Natural killer cell (primary cell): Measurements from ENCODE around the gene DNAH12. TPM values are rescaled to one million over a fixed set of nuclear protein-coding genes. Genes with fewer than 3 reads are reported as not detected.

Source experiments
- ATAC-seq, 3 donors: fragments of 150-1000 bp in 2 of 3; fragments of 200-7000 bp in 1 of 3; cut with Tn5 transposase; 1 replicate in 1 of 3; 2 replicates in 2 of 3; pipeline ENCODE4 v1.10.0; 2021; ENCODE audit warnings: mild to moderate bottlenecking in 2 of 3, moderate library complexity in 2 of 3
- DNase-seq, 2 donors: peaks; one replicate each; pipeline versions ENCODE4 v3.0.0 to v3.0.0-alpha.2; 2013 to 2021; ENCODE audit warnings: mixed read lengths in 1 of 2
- H3K27ac ChIP-seq: one replicate; pipeline ENCODE4 v1.5.1; 2013; ENCODE audit warnings: mild to moderate bottlenecking, low read length
- H3K27me3 ChIP-seq: one replicate; pipeline ENCODE4 v1.6.1; 2013; ENCODE audit warnings: low read length; ENCODE audit not compliant: control insufficient read depth, insufficient read depth
- H3K36me3 ChIP-seq: one replicate; pipeline ENCODE4 v1.6.1; 2013; ENCODE audit warnings: low read length; ENCODE audit not compliant: control insufficient read depth, insufficient read depth
- H3K4me1 ChIP-seq: one replicate; pipeline ENCODE4 v1.6.1; 2013; ENCODE audit warnings: low read length; ENCODE audit not compliant: control insufficient read depth, insufficient read depth
- H3K4me3 ChIP-seq: one replicate; pipeline ENCODE4 v1.5.1; 2013; ENCODE audit warnings: low read length
- H3K9me3 ChIP-seq: one replicate; pipeline ENCODE4 v1.6.1; 2013; ENCODE audit warnings: low read length; ENCODE audit not compliant: control insufficient read depth, insufficient read depth
- H3K27ac Mint-ChIP-seq, 2 donors: one replicate each; pipeline ENCODE4 v1.8.0; 2022; ENCODE audit warnings: mild to moderate bottlenecking in 2 of 2, mixed read lengths in 2 of 2, moderate library complexity in 1 of 2
- H3K27me3 Mint-ChIP-seq, 2 donors: one replicate each; pipeline ENCODE4 v1.8.0; 2022; ENCODE audit warnings: low read depth in 2 of 2, mixed read lengths in 2 of 2
- H3K36me3 Mint-ChIP-seq: one replicate; pipeline ENCODE4 v1.8.0; 2022; ENCODE audit warnings: mixed read lengths
- H3K4me1 Mint-ChIP-seq, 2 donors: one replicate each; pipeline ENCODE4 v1.8.0; 2022; ENCODE audit warnings: mixed read lengths in 2 of 2
- H3K4me3 Mint-ChIP-seq: one replicate; pipeline ENCODE4 v1.8.0; 2022; ENCODE audit warnings: mild to moderate bottlenecking, moderate library complexity, mixed read lengths
- H3K9me3 Mint-ChIP-seq, 2 donors: one replicate each; pipeline ENCODE4 v1.8.0; 2022; ENCODE audit warnings: mixed read lengths in 2 of 2
- CTCF ChIP-seq: fragments of 200-600 bp; IDR thresholded peaks from one replicate; pipeline ENCODE4 v1.8.0; 2022; ENCODE audit warnings: antibody characterized with exemption
- WGBS: methylation state at CpG from one replicate; pipeline ENCODE4 v1.1.7; 2013; ENCODE audit warnings: missing lambda C conversion rate; ENCODE audit not compliant: insufficient coverage; 5-methylcytosine and 5-hydroxymethylcytosine counted together
- intact Hi-C: fragments of 100-400 bp; cut with micrococcal nuclease; formaldehyde crosslinking; loops from one replicate; pipeline ENCODE4 v1.14.2; 2022
- total RNA-seq, 4 donors: library from RNA; stranded (reverse); fragments of 120-200 nt in 1 of 4; gene quantifications; one replicate each; pipeline versions ENCODE4 v1.2.3 to v1.2.4, GENCODE V29; 2013 to 2022

Gene DNAH12
- total RNA-seq, 3 donors from 2014 or later (not counting 1 experiment from before 2014, with no cell fraction given), result 0.11 to 0.30 (median 0.21) TPM

- DNase-seq (no peak), ATAC-seq (no peak)
- H3K36me3 Mint-ChIP-seq, result no peaks in the 10 kb centered on the region
- Histone ChIP-seq H3K27ac (no peak within 1 kb of the TSS), H3K36me3 (no peaks in the 10 kb centered on the region), H3K27me3 (peaks cover 6% of the 10 kb centered on the region), H3K4me1 (no peaks in the 10 kb centered on the region), H3K9me3 (no peaks in the 10 kb centered on the region), H3K4me3 (no peak within 1 kb of the TSS)
- H3K27ac Mint-ChIP-seq, result no peak within 1 kb of the TSS
- intact Hi-C loops, result no loop called here
- H3K27me3 Mint-ChIP-seq, result peaks cover 11 to 24% of the 10 kb centered on the region in 2 donors
- H3K9me3 Mint-ChIP-seq, result no peaks in the 10 kb centered on the region
- 93% methylated on average over 1 of the region's 1 CpG for WGBS
- H3K4me1 Mint-ChIP-seq, result no peaks in the 10 kb centered on the region
- no peak within 1 kb of the TSS for H3K4me3 Mint-ChIP-seq
- no peak for TF ChIP-seq CTCF
Observed at GRCh38 chr3:57292159-57292896, 251.8 kb downstream of the DNAH12 start, which contains the start of gene ASB14. TSS of gene ASB14 (minus strand) at chr3:57292685. CDS start at chr3:57292033, 652 bp downstream.

GRCh38 chr3:57288403-57288802, 255.7 kb downstream of the DNAH12 start:
- H3K4me1 Mint-ChIP-seq, result no peaks in the 10 kb centered on the region

GRCh38 chr3:57287205-57287604, 256.9 kb downstream of the DNAH12 start:
- Mint-ChIP-seq H3K4me3 (no peak overlapping the region), H3K4me1 (no peaks in the 10 kb centered on the region), H3K27ac (no peak overlapping the region), H3K36me3 (no peaks in the 10 kb centered on the region), H3K9me3 (no peaks in the 10 kb centered on the region), H3K27me3 (peaks cover 18 to 28% of the 10 kb centered on the region in 2 donors)
- DNase-seq (no peak), ATAC-seq (no peak)
- Histone ChIP-seq H3K4me1 (no peaks in the 10 kb centered on the region), H3K27ac (no peak overlapping the region), H3K27me3 (peaks cover 6% of the 10 kb centered on the region), H3K9me3 (no peaks in the 10 kb centered on the region), H3K4me3 (no peak overlapping the region), H3K36me3 (no peaks in the 10 kb centered on the region)
- intact Hi-C loops, result no loop called here
- 84% methylated on average over 2 of the region's 2 CpGs for WGBS
- TF ChIP-seq CTCF, result no peak

More at GRCh38 chr3:57288403-57288802, 255.7 kb downstream of the DNAH12 start:
- H3K36me3 Mint-ChIP-seq, result no peaks in the 10 kb centered on the region
- no peak overlapping the region for H3K27ac Mint-ChIP-seq
- no peaks in the 10 kb centered on the region for H3K9me3 ChIP-seq
- no peak for ATAC-seq
- no peaks in the 10 kb centered on the region for H3K9me3 Mint-ChIP-seq
- no peak for DNase-seq
- peaks cover 18 to 34% of the 10 kb centered on the region in 2 donors for H3K27me3 Mint-ChIP-seq
- no peak overlapping the region for H3K27ac ChIP-seq
- no peak overlapping the region for H3K4me3 Mint-ChIP-seq
- intact Hi-C loops, result no loop called here
- TF ChIP-seq CTCF, result no peak
- H3K4me3 ChIP-seq, result no peak overlapping the region
- 83% methylated on average over 5 of the region's 9 CpGs for WGBS
- peaks cover 6% of the 10 kb centered on the region for H3K27me3 ChIP-seq
- H3K36me3 ChIP-seq, result no peaks in the 10 kb centered on the region
- no peaks in the 10 kb centered on the region for H3K4me1 ChIP-seq
